ENCODE data around the gene ZNF609. TPM values are rescaled to one million over a fixed set of nuclear protein-coding genes. Genes with fewer than 3 reads are reported as not detected.
"Not testable (repeated sequence)": the region's sequence is repeated elsewhere in the genome, so short reads cannot be mapped to it uniquely, and the experiment has no call there.

Gene ZNF609
- total RNA-seq, 1 experiment from 2014 or later: 10.8 TPM

- no peak for DNase-seq (ENCODE audit: low spot score)
Observed at GRCh38 chr15:64622410-64623260, 162.3 kb downstream of the ZNF609 start.

GRCh38 chr15:64623347-64623996 lies 163.1 kb downstream of the ZNF609 start:
- no peak for DNase-seq (ENCODE audit: low spot score)

GRCh38 chr15:64624242-64624641 lies 163.9 kb downstream of the ZNF609 start:
- DNase-seq (ENCODE audit: low spot score): no peak

DNA sequence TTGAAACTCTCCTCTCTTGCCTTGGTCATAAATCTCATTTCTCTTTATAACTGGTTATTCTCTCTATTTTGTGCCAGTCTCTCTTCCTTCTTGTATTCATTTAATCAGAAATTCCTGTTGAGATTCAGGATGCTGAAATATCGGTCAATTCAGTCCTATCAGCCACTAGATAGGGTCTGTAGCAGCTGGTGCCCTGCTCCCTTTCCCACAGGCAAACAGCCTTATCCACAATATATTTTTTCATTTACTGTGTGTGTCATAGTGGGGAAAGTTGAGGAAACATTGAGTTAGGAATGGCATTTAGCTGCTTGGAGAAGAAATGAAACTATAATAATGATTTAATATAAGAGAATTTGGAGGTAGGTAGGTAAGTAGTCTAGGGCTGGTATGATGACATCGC lies 168.7 kb downstream of the ZNF609 start:
- no peak for DNase-seq (ENCODE audit: low spot score)

DNA sequence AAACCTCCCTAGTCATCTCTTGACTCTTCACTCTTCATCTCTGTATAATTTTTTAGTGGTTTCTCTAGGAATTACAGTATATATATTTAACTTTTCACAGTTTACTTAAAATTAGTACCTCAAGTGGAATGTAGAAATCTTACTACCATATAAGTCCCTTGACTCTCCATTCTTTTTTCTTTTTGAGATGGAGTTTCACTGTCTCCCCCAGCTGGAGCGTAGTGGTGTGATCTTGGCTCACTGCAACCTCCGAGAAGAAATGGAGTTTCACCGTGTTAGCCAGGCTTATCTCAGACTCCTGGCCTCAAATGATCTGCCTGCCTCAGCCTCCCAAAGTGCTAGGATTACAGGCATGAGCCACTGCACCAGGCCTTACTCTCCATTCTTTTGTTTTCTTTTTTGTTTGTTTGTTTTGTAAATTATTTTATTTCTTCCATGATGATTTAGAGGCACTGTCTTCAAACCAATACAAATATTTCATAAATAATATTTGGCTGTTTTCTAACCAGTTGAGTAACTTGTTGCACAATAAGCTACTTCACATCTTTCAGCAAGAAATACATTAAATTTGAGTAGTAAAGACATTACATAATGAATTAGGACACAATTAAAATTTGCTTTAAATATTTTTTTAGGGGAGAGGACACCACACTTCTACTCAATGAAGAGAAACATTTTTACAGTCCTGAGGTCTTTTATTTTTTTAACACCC lies 170.2 kb downstream of the ZNF609 start:
- no peak for DNase-seq (ENCODE audit: low spot score)

GRCh38 chr15:64632639-64633038 lies 172.3 kb downstream of the ZNF609 start:
- not testable (repeated sequence) for DNase-seq (ENCODE audit: low spot score)

DNA sequence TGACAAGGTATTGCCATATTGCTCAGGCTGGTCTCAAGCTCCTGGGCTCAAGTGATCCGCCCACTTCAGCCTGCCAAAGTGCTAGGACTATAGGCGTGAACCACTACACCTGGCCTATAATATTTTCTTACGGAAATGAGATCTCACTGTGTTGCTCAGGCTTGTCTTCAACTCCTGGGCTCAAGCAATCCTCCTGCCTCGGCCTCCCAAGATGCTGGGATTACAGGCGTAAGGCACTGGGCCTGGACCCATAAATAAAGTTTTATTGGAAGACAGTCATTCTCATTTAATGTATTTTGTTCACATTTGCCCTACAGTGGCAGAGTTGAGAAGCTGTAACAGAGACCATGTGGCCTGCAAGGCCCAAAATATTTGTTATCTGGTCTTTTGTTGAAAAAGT lies 173.0 kb downstream of the ZNF609 start:
- no peak for DNase-seq (ENCODE audit: low spot score)

DNA sequence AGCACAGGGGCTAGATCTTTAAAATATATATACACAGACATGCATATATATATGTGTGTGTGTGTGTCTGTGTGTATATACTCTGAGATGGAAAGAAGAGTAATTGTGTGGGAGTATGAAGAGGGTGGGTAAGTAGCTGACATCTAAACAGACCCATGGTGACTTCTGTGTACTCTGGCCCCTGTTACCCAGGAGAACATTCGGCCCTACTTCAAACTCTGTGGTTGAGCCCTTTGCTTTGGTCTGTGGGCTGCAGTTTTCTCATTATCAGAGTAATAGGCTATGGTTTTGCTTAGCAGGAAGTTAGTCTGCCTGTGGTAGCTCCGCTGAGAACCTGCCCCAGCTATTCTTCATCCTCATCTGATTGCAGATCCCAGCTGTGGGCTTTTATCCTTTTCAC lies 173.6 kb downstream of the ZNF609 start:
- DNase-seq (ENCODE audit: low spot score): no peak

GRCh38 chr15:64634576-64635498 lies 174.5 kb downstream of the ZNF609 start:
- DNase-seq (ENCODE audit: low spot score): no peak

GRCh38 chr15:64635499-64636495 lies 175.4 kb downstream of the ZNF609 start:
- DNase-seq (ENCODE audit: low spot score): no peak

- DNase-seq (ENCODE audit: low spot score): no peak
Observed at GRCh38 chr15:64636556-64636955, 176.2 kb downstream of the ZNF609 start.

- DNase-seq (ENCODE audit: low spot score): no peak
Observed at GRCh38 chr15:64637412-64637811, 177.0 kb downstream of the ZNF609 start.

GRCh38 chr15:64639744-64640143 lies 179.4 kb downstream of the ZNF609 start:
- not testable (repeated sequence) for DNase-seq (ENCODE audit: low spot score)

GRCh38 chr15:64640146-64640871 lies 179.9 kb downstream of the ZNF609 start:
- DNase-seq (ENCODE audit: low spot score): no peak

DNA sequence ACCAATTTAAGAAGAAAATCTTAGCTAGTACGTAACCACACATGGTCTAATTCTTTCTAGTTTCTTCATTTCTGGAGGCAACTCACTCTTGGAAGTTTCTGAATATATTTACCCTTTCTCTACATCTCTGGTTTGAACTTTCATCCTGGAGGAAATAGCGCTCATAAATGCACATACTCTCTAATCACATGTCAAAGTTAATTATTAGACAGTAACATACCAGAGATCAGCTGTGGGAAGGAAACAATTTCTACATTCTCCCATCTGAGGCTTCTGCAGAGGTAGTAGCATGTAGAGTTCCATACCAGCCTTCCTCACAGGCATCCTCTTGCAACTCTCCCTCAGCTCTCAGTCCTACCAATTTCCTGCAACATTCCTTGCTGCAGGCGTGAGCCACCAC lies 182.5 kb downstream of the ZNF609 start:
- no peak for DNase-seq (ENCODE audit: low spot score)

GRCh38 chr15:64643685-64644084 lies 183.3 kb downstream of the ZNF609 start:
- no peak for DNase-seq (ENCODE audit: low spot score)

GRCh38 chr15:64644811-64645210 lies 184.4 kb downstream of the ZNF609 start:
- DNase-seq (ENCODE audit: low spot score): not testable (repeated sequence)

DNA sequence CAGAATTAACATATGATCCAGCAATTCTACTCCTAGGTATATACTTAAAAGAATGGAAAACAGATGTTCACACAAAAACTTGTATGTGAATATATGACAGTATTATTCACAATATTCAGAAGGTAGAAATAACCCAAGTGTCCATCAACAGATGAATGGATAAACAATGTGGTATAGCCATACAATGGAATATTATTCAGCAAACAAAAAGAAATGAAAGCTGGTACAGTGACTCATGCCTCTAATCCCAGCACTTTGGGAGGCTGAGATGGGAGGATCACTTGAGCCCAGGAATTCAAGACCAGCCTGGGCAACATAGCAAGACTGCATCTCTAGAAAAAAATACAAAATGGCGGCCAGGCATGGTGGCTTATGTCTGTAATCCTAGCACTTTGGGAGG lies 185.6 kb downstream of the ZNF609 start:
- no peak for DNase-seq (ENCODE audit: low spot score)

DNA sequence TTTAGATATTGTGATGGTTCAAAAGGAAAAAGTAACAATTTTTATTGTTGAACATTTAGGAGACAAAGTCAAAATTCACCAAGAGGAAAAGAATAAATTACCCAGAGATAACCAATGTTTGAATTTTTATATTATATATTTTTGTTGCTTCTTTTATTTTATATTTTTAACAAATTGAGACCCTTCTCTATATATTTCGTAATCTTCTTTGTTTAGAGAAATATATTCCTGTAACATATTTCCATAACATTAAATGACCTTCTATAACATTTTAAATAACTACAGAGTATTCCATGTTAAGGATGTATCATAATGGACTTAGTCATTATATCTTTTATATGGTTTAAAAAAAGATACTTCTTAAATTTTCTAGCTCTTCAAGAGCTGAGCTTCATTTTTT lies 187.0 kb downstream of the ZNF609 start:
- DNase-seq (ENCODE audit: low spot score): no peak

- DNase-seq (ENCODE audit: low spot score): no peak
Observed at GRCh38 chr15:64650552-64650951, 190.2 kb downstream of the ZNF609 start.
